Activated T-helper 1 cell treated with Interleukin-2 at 50 U/mL for 16 hours (primary cell): ENCODE data around the gene KREMEN1.

Source experiments
- DNase-seq: peaks from one replicate; pipeline ENCODE4 v3.0.0-alpha.2; 2020; ENCODE audit warnings: low read depth

Gene KREMEN1

GRCh38 chr22:29049655-29050263 is 23.1 kb upstream of the KREMEN1 start:
- no peak for DNase-seq

DNA sequence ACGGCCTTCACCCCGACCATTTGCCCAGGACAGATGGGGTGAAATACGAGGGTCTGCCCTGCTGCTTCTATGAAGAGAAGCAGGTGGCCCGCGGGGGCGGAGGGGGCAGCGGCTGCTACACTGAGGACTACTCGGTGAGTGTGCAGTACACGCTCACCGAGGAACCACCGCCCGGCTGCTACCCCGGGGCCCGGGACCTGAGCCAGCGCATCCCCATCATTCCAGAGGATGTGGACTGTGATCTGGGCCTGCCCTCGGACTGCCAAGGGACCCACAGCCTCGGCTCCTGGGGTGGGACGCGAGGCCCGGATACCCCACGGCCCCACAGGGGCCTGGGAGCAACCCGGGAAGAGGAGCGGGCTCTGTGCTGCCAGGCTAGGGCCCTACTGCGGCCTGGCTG is 22.4 kb upstream of the KREMEN1 start:
- DNase-seq: no peak

DNA sequence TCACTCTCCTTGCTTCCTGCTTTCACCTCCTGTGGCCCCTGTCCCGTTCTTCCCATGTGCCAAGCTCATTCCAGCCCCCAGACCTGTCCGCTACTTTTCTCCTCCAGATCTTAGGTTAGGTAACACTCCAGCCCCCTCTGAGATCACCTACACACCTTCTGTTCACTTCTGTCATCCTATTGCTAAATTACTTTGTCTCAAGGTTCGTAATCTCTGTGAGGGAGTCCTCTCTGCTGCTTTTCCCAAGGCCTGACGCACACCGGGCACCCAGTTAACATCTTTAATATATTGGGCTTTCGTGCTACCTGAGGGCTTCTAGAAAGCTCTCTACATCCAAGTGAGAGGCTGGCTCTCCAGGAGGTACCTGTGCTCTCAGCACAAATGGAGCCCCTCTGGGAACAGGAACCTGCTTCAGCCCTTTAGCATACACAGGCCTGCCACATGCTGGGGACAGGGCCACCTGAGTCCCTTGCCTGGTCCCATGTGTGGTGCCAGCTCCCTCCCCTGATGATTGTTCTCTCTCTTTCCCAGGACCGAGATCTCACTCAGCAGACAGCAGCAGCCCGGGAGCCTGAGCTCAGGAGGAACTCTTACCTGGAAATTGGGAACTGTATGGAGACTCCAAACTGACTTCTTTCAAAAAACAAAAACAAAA is 19.7 kb upstream of the KREMEN1 start:
- DNase-seq: no peak

- no peak for DNase-seq
Measured at GRCh38 chr22:29054251-29054767, 18.5 kb upstream of the KREMEN1 start.

DNA sequence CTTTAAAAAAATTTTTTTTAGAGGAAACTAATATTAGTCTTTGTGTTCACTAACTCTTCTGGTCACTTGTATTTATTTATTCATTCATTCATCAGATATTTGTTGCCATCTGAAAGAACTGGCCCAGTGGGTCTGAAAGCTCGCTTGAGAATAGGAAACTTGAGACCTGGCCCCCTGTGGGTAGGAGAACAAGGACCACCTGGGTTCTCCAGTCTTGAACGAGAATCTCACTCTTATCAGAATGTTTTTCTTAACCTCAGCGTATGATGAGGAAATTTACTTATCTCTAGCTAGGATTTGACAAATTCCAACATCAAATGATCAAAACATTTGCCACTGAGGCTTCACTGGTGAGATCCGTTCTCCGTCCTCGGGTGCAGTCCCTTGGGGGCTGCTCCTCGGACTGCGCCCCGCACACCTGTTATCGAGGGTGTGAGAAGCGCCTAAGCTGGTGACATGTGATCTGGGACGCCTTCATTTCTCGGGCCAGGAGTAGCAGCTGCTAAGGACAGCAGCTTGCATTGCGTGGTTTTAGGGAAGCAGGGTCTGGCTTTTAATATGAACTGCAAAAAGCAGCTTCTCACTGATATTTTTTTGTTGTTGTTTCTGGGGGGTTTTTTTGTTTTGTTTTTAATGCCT is 17.5 kb upstream of the KREMEN1 start:
- no peak for DNase-seq

- DNase-seq: no peak
Measured at GRCh38 chr22:29056472-29056871, 16.4 kb upstream of the KREMEN1 start.

GRCh38 chr22:29060251-29060869 is 12.5 kb upstream of the KREMEN1 start:
- DNase-seq: no peak

DNA sequence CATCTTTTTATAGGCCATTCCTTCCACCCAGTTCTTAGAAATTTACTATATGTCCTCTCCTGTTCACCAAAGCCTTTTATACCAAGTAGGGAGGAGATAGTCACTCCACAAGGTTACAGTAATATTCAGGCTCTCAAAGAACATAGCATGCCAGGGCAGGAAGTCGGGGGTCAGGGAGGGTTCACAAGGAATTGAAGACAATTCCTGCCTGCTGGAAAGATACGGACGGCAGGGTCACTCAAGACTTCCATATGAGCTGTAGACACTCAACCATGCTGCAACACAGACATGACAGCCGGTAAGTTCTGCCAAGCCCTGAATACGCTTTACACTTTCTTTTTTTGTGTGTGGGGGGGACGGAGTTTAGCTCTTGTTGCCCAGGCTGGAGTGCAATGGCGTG is 11.9 kb upstream of the KREMEN1 start:
- DNase-seq: no peak

- no peak for DNase-seq
Measured at GRCh38 chr22:29061773-29062172, 11.1 kb upstream of the KREMEN1 start, which contains the start of gene C22orf31. Gene C22orf31 (minus strand): TSS chr22:29061831. CDS start chr22:29061792, 39 bp downstream.

GRCh38 chr22:29062286-29062821 is 10.5 kb upstream of the KREMEN1 start:
- DNase-seq: no peak

DNA sequence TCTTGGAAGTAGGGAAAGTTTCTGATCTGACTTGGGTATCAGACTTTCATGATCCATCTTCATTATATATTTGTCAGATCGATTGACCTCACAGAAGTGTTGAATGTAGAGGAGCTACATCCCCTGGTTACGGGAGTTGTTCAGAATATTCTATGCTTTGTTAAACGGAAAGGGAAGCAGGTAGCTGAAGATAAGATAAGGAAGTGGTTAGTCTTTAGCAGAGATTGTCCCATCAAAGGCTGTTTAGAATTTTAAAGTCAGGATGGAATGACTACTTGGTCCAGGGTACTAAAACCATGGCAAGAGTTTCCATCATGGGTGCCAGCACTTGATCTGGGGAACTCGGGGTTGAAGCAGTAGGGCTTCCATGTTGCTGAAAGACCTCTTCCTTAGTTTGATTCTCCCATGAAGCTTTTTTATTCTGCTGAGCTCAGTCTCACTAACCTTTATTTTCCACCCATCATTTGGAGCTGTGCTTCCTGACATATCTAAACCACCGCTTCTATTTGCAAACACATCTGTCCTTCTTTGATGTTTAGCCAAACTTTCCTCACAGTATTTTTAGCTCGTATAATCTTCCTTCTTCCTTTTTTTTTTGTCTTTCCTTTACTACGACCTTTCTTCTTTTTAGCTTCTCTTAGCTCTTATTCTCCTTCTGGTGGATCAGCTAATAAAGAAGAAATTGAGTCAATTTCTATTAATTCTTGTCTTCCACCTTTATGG is 7.2 kb upstream of the KREMEN1 start:
- no peak for DNase-seq

DNA sequence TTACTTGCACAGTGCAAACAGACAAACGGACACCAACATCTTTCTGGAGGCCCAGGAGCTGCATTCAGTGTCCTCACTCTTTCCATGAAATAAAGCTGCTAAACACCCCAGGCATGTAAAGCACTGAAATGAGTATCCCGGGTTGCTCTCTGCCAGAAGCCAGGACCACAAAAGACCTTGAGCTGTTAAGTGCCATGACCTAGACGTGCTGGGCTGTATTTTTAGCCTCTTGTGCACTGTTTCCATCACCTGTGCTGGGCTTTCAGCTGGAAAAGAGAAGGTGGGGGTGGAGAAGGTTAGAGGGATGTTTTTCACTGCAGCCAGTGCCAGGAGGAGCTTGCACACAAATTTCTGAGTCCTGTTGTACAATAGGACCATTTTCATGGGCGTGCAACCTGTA is 3.4 kb upstream of the KREMEN1 start:
- DNase-seq: no peak

DNA sequence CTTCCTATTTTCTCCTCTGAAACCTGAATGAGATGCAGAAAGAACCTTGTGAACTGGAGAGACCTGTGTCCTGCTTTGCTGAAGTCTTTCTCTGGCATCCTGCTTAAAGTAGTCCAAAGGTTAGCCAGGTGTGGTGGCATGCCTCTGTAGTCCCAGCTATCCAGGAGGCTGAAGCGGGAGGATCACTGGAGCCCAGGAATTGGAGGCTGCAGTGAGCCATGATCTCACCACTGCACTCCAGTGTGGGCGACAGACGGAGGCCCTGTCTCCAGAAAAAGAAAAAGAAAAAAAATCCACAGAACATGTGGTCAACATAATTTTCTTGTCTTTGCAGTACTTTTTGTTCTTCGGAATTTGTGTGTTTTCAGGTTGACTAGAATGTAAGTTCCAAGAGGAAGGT is 2.3 kb upstream of the KREMEN1 start:
- DNase-seq: no peak

DNA sequence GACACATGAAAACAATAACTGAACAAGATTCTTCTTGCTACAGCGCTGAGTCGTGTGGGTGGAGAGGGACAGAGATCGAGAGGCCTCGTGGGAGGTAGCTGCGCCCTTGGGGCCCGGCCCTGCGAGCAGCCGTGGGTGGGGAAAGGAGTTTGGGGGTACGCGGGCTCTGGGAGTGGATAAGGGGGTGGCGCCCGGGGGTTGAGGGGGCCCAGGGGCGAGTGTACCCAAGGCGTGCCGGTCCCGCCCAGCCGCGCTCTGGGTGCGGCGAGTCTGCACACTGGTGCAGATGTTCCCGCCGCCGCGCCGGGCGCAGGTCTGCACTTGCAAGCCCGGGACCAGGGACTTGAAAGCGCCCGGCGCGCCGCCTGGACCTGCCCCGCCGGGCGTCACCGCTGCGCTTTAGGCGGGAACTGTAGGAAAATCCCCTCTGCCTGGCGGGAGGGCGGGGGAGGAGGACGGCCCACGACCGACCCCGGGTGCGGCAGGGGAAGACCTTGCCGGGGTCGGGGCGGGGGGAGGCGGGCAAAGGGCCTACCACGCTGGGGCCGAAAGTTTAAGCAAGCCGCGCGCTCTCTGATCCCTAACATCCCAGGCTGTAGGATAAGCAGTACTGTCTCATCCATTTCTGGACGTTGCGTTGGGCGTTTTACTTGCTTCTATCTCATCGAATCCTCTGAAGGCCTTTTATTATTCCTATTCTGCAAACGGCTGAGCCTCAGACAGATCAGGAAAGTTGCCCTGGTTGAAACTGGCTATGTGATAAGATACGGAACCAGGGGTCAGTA is 1.4 kb upstream of the KREMEN1 start:
- peak; percentile 12 for DNase-seq

GRCh38 chr22:29072193-29072978 is 449 bp upstream of the KREMEN1 start:
- peak; percentile 71 for DNase-seq

GRCh38 chr22:29073618-29074275 is 912 bp downstream of the KREMEN1 start:
- DNase-seq: no peak

DNA sequence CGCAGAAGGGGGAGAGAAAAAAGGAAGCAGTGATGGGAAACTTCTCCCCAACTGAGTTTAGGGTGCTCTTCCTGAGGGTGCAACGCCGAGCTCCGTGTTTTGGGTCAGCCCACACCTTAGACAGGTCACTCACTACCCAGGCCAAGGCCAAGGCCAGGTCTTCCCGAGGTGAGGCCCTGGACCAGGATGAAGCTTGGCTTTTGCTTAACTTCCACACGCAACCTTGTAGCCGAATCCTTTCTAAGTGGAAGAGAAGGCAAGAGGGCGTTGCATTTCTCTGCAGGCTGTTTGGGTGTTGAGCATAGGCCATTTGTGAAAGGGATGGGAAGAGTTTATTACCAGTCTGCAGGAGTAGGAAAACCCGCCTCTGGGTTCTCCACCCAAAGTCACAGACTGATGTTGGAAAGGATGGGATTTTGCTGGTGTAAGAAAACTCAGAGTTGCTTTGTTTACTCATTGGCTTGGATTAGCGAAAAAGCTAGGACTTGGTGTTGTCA is 1.5 kb downstream of the KREMEN1 start:
- no peak for DNase-seq

DNA sequence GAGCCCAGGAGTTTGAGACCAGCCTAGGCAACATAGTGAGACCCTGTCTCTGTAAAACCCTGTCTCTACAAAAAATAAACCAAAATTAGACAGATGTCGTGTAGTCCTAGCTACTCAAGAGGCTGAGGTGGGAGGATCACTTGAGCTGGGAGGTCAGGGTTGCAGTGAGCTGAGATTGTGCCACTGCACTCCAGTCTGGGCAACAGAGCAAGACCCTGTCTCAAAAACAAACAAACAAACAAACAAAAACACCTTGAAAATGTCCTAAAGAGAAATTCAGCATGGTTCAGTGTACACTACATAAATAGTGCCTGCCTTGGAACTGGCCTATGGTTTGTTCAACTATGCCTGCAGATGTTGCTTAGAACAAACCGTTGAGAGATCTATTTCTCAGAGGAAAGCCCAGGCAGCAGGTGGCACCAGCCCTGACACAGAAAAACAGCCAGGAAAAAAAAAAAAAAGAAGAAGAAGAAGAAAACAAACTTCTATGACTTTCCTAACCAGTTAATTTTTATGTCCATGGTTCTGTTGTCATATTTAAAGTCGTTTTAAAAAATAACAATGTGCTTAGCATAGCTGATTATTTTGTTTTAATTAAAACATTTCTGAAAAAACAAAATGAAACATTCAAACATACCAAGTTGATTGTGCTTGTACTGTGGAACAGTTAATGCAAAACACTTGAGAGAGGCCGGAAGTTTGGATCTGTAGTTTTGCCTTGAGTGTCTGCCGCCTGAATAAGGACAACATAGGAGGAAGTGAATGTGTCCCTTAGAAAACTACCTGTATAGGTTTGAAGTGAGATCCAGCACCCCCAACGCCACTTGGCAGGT is 5.4 kb downstream of the KREMEN1 start:
- DNase-seq: no peak

- DNase-seq: no peak
Measured at GRCh38 chr22:29078869-29079207, 6.0 kb downstream of the KREMEN1 start.
